Measurements from ENCODE around the gene TTR.

GRCh38 chr18:31633392-31634330, 42.0 kb downstream of the TTR start:
- TF ChIP-seq CTCF (IDR thresholded peaks at IDR 0.05) (no peak), POLR2A (IDR thresholded peaks at IDR 0.05) (no peak)

All from Peyer's patch (tissue), 4 donors.